Stromal cell of bone marrow (primary cell): ENCODE data around the gene IGLL1.
A peak's percentile ranks its signal among the peaks of the same experiment; 100 is the strongest.
"Not testable (repeated sequence)": the region's sequence is repeated elsewhere in the genome, so short reads cannot be mapped to it uniquely, and the experiment has no call there.

Experiments used
- DNase-seq: peaks from one replicate; pipeline ENCODE4 v3.0.0-alpha.2; 2012; ENCODE audit warnings: low read depth

Gene IGLL1

GRCh38 chr22:23579870-23580575 is at the start of gene IGLL1:
IGLL1 (minus strand) TSS chr22:23580290; CDS start chr22:23580190, 100 bp downstream.
- no peak for DNase-seq

- not testable (repeated sequence) for DNase-seq
Measured at GRCh38 chr22:23628056-23628743, 48.1 kb upstream of the IGLL1 start.

GRCh38 chr22:23627401-23628055 is 47.4 kb upstream of the IGLL1 start:
- DNase-seq = not testable (repeated sequence)

- DNase-seq = no peak
Measured at GRCh38 chr22:23626286-23626975, 46.3 kb upstream of the IGLL1 start.

GRCh38 chr22:23622634-23623033 is 42.5 kb upstream of the IGLL1 start:
- peak; percentile 32 for DNase-seq

- not testable (repeated sequence) for DNase-seq
Measured at GRCh38 chr22:23621916-23622315, 41.8 kb upstream of the IGLL1 start.

- no peak for DNase-seq
Measured at GRCh38 chr22:23621082-23621780, 41.1 kb upstream of the IGLL1 start.

GRCh38 chr22:23613193-23613972 is 33.3 kb upstream of the IGLL1 start:
- DNase-seq = no peak

GRCh38 chr22:23609983-23610781 is 30.1 kb upstream of the IGLL1 start:
- no peak for DNase-seq

- DNase-seq = no peak
Measured at GRCh38 chr22:23608583-23608982, 28.5 kb upstream of the IGLL1 start.

GRCh38 chr22:23606204-23607131 is 26.4 kb upstream of the IGLL1 start:
- no peak for DNase-seq

GRCh38 chr22:23604939-23605712 is 25.0 kb upstream of the IGLL1 start:
- no peak for DNase-seq

GRCh38 chr22:23603266-23603665 is 23.2 kb upstream of the IGLL1 start:
- no peak for DNase-seq

- no peak for DNase-seq
Measured at GRCh38 chr22:23598805-23599518, 18.9 kb upstream of the IGLL1 start.

- DNase-seq = not testable (repeated sequence)
Measured at GRCh38 chr22:23597576-23598268, 17.6 kb upstream of the IGLL1 start.

GRCh38 chr22:23595904-23596303 is 15.8 kb upstream of the IGLL1 start:
- DNase-seq = not testable (repeated sequence)

GRCh38 chr22:23591846-23592245 is 11.8 kb upstream of the IGLL1 start:
- no peak for DNase-seq
